Measurements from ENCODE around the gene DHX58. TPM values are rescaled to one million over a fixed set of nuclear protein-coding genes. Genes with fewer than 3 reads are reported as not detected.

The DHX58 gene
- total RNA-seq, 1 donor: 12.3 TPM

GRCh38 chr17:42120161-42120769 is 7.8 kb upstream of the DHX58 start:
- H3K27me3 ChIP-seq (ENCODE audit: insufficient read depth, low read length): no peaks in the 10 kb centered on the region
- peaks cover 23% of the 10 kb centered on the region for H3K4me1 ChIP-seq (ENCODE audit: insufficient read depth, low read length)
- no peaks in the 10 kb centered on the region for H3K9me3 ChIP-seq (ENCODE audit: low read depth, low read length)
- no peak overlapping the region for H3K4me3 ChIP-seq (ENCODE audit: low read length)

GRCh38 chr17:42119301-42119700 is 6.8 kb upstream of the DHX58 start:
- Histone ChIP-seq H3K4me3 (ENCODE audit: low read length) (no peak overlapping the region), H3K9me3 (ENCODE audit: low read depth, low read length) (no peaks in the 10 kb centered on the region), H3K27me3 (ENCODE audit: insufficient read depth, low read length) (no peaks in the 10 kb centered on the region), H3K4me1 (ENCODE audit: insufficient read depth, low read length) (peaks cover 23% of the 10 kb centered on the region)

GRCh38 chr17:42118545-42118944 is 6.0 kb upstream of the DHX58 start:
- Histone ChIP-seq H3K4me1 (ENCODE audit: insufficient read depth, low read length) (peaks cover 23% of the 10 kb centered on the region), H3K4me3 (ENCODE audit: low read length) (no peak overlapping the region), H3K9me3 (ENCODE audit: low read depth, low read length) (no peaks in the 10 kb centered on the region), H3K27me3 (ENCODE audit: insufficient read depth, low read length) (no peaks in the 10 kb centered on the region)

DNA sequence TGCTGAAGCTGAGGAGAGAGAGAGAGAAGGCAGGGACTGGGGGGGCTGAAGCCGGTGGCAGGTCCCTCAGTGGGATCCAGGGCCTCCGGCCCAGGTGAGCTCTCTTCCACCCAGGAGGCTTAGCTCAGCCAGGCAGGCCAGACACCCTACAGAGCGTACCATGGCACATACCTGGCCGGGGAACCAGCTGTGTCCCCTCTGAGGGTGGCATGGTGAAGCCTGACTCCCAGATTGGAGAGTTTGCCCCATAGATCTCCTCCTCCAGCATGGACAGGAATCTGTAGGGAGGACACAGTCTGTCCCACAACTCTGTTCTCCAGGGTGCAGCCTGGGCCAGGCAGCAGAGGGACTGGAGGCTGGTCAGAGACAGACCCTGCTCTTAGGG is 5.6 kb upstream of the DHX58 start:
- Histone ChIP-seq H3K4me1 (ENCODE audit: insufficient read depth, low read length) (peaks cover 26% of the 10 kb centered on the region), H3K9me3 (ENCODE audit: low read depth, low read length) (no peaks in the 10 kb centered on the region), H3K4me3 (ENCODE audit: low read length) (no peak overlapping the region)

DNA sequence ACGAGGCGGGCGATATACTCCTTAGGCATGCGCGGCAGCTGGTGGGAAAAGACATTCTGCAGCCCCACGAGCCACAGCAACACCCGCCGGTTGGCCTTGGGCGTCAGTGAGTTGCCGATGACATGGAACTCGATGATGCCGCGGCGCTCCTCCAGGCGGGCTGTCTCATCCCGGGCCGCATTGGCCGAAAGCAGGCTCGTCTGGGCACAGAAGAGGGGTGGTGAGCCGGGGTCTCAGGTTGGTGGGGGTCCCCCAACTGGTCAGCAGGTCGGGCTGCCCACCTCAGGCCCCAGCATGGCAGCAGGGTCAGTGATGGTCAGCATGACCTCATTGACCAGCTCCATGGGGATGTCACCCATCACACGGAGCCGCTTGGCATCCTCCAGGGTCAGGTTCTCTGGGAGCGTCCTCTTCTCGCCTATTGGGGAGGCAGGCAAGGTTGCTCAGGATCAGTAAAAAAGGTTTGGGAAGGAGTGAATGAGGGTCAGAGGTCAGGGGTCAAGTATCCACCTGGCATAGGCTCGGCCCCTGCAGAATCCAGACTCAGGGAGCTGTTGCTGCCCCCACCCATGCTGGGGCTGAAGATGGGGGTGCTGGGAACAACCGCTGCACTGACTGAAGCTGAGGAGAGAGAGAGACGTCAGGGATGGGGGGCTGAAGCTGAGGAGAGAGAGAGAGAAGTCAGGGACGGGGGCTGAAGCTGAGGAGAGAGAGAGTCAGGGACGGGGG is 5.0 kb upstream of the DHX58 start:
- H3K9me3 ChIP-seq (ENCODE audit: low read depth, low read length): no peaks in the 10 kb centered on the region
- H3K27me3 ChIP-seq (ENCODE audit: insufficient read depth, low read length): no peaks in the 10 kb centered on the region
- H3K4me1 ChIP-seq (ENCODE audit: insufficient read depth, low read length): peaks cover 32% of the 10 kb centered on the region
- no peak overlapping the region for H3K4me3 ChIP-seq (ENCODE audit: low read length)

More for the DNA sequence above, 5.6 kb upstream of the DHX58 start:
- no peaks in the 10 kb centered on the region for H3K27me3 ChIP-seq (ENCODE audit: insufficient read depth, low read length)

DNA sequence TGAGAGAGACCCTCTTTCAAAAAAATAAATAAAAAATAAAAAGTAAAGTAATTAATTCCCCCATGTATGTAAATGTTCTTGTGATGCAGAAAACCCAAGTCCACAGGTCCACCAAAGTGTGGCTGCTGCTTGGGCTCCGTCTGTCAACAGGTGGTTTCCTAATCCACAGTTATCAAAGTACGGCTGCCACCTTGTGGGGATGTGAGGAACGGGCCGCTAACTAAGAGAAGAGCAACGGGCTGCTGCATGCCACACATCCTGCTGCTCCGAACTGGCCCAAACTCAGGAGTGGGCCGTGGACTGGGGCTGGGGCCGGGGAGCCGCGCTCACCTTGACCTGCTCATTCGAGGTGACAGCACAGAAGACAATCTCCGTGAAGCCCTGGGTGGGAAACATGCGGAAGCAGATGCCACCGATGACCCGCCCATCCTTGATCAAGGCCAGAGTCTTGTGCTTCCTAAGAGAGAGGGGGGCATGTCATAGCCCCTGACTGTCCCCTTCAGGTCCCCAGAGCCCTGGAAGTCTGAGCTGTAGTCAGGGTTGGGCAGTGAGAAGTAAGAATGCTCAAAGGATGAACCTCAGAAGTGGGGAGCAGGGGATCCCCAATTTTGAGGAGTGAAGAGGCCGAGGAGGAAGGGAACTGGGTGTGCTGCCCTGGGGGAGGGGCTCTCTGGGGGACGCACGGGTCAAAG is 4.3 kb upstream of the DHX58 start:
- Histone ChIP-seq H3K9me3 (ENCODE audit: low read depth, low read length) (no peaks in the 10 kb centered on the region), H3K4me1 (ENCODE audit: insufficient read depth, low read length) (peaks cover 36% of the 10 kb centered on the region), H3K27me3 (ENCODE audit: insufficient read depth, low read length) (no peaks in the 10 kb centered on the region)

DNA sequence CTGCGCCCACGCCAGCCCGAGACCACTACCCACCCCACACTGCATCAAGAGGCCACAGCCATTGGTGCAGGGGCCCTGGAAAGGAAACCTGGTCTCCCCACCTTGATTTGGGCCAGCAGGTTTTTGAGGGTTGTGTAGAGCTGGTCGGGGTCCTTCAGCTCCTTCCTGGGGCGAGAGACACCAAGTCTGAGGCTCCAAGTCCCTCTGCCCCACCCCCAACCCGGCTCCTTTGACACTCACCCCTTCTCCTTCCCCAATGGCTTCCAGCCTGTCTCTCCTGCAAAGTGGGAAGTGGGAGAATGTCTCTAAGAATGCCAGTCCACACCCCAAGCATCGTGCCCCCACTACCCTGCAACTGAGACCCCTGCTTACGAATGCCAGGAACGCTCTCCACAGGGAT is 1.6 kb upstream of the DHX58 start:
- no peaks in the 10 kb centered on the region for H3K27me3 ChIP-seq (ENCODE audit: insufficient read depth, low read length)
- no peaks in the 10 kb centered on the region for H3K9me3 ChIP-seq (ENCODE audit: low read depth, low read length)
- no peak overlapping the region for H3K4me3 ChIP-seq (ENCODE audit: low read length)
- peaks cover 30% of the 10 kb centered on the region for H3K4me1 ChIP-seq (ENCODE audit: insufficient read depth, low read length)

More for the DNA sequence above, 4.3 kb upstream of the DHX58 start:
- no peak overlapping the region for H3K4me3 ChIP-seq (ENCODE audit: low read length)

GRCh38 chr17:42113293-42114069 is 967 bp upstream of the DHX58 start:
- Histone ChIP-seq H3K4me3 (ENCODE audit: low read length) (no peak overlapping the region), H3K9me3 (ENCODE audit: low read depth, low read length) (no peaks in the 10 kb centered on the region), H3K27me3 (ENCODE audit: insufficient read depth, low read length) (no peaks in the 10 kb centered on the region), H3K4me1 (ENCODE audit: insufficient read depth, low read length) (peaks cover 30% of the 10 kb centered on the region)

- Histone ChIP-seq H3K4me1 (ENCODE audit: insufficient read depth, low read length) (peaks cover 39% of the 10 kb centered on the region), H3K4me3 (ENCODE audit: low read length) (peak overlapping the region; percentile 39), H3K27me3 (ENCODE audit: insufficient read depth, low read length) (no peaks in the 10 kb centered on the region), H3K9me3 (ENCODE audit: low read depth, low read length) (no peaks in the 10 kb centered on the region)
Observed at GRCh38 chr17:42111871-42112551, 503 bp downstream of the DHX58 start.

DNA sequence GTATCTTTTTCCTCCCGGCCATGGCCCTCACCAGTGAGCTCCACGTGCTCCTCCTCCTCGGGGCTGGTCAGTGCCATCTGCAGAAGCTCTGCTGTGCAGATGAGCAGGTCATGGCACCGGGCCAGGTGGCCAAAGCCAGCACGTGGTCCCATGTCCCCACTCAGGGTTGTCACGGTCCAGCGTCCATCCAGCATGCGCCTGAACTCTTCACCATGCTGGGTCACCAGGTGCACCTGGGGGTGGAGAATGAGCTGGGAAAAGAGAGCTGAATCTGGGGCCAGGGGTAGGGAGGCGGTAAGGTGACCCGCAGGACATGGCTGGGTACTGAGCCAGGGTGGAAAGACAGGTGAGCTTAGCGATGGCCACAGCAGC is 1.3 kb downstream of the DHX58 start:
- Histone ChIP-seq H3K4me3 (ENCODE audit: low read length) (no peak overlapping the region), H3K27me3 (ENCODE audit: insufficient read depth, low read length) (no peaks in the 10 kb centered on the region), H3K9me3 (ENCODE audit: low read depth, low read length) (no peaks in the 10 kb centered on the region), H3K4me1 (ENCODE audit: insufficient read depth, low read length) (peaks cover 37% of the 10 kb centered on the region)

GRCh38 chr17:42110301-42111264 is 1.9 kb downstream of the DHX58 start:
- H3K4me1 ChIP-seq (ENCODE audit: insufficient read depth, low read length): peaks cover 34% of the 10 kb centered on the region

DNA sequence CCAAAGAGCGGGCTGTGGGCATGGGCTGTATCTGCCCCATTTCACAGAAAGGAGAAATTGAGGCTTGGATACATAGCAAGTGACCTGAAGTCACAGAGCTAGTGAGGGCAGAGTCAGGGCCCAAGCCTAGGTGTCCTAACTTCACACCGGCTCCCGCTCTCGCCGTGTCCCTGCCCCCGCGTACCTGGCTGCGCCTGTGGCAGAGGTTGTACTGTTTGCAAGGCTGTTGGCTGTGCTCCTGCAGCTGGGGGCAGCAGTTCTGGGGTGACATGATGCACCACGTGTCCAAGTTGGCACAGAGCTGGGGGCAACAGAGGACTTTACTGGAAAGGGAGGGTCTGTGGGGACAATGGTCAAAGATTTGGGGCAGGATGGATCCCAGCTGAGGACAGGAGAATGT is 3.4 kb downstream of the DHX58 start:
- H3K27me3 ChIP-seq (ENCODE audit: insufficient read depth, low read length): no peaks in the 10 kb centered on the region
- peaks cover 34% of the 10 kb centered on the region for H3K4me1 ChIP-seq (ENCODE audit: insufficient read depth, low read length)
- no peak overlapping the region for H3K4me3 ChIP-seq (ENCODE audit: low read length)
- no peaks in the 10 kb centered on the region for H3K9me3 ChIP-seq (ENCODE audit: low read depth, low read length)

More at GRCh38 chr17:42110301-42111264, 1.9 kb downstream of the DHX58 start:
- no peak overlapping the region for H3K4me3 ChIP-seq (ENCODE audit: low read length)
- no peaks in the 10 kb centered on the region for H3K9me3 ChIP-seq (ENCODE audit: low read depth, low read length)
- H3K27me3 ChIP-seq (ENCODE audit: insufficient read depth, low read length): no peaks in the 10 kb centered on the region

- Histone ChIP-seq H3K4me1 (ENCODE audit: insufficient read depth, low read length) (peaks cover 28% of the 10 kb centered on the region), H3K27me3 (ENCODE audit: insufficient read depth, low read length) (no peaks in the 10 kb centered on the region), H3K4me3 (ENCODE audit: low read length) (peak overlapping the region; percentile 27), H3K9me3 (ENCODE audit: low read depth, low read length) (no peaks in the 10 kb centered on the region)
Observed at GRCh38 chr17:42107597-42108576, 4.6 kb downstream of the DHX58 start.
